Immature natural killer cell (primary cell): Measurements from ENCODE around the gene ADAM12. TPM values are rescaled to one million over a fixed set of nuclear protein-coding genes. Genes with fewer than 3 reads are reported as not detected.

Experiments
- DNase-seq, 3 donors: peaks; one replicate each; pipeline ENCODE4 v3.0.0; 2022; ENCODE audit warnings: mixed read lengths in 1 of 3
- H3K27ac Mint-ChIP-seq, 6 donors: one replicate each; pipeline ENCODE4 v1.8.0; 2020; ENCODE audit warnings: mixed read lengths in 6 of 6, mild to moderate bottlenecking in 5 of 6, inconsistent platforms in 4 of 6, moderate library complexity in 3 of 6
- H3K27me3 Mint-ChIP-seq, 3 donors: one replicate each; pipeline ENCODE4 v1.8.0; 2020 to 2021; ENCODE audit warnings: low read depth in 3 of 3, mild to moderate bottlenecking in 3 of 3, mixed read lengths in 3 of 3, moderate library complexity in 3 of 3, inconsistent platforms in 1 of 3
- H3K36me3 Mint-ChIP-seq, 3 donors: one replicate each; pipeline ENCODE4 v1.8.0; 2020; ENCODE audit warnings: mixed read lengths in 3 of 3, inconsistent platforms in 2 of 3, mild to moderate bottlenecking in 2 of 3
- H3K4me1 Mint-ChIP-seq, 2 donors: one replicate each; pipeline ENCODE4 v1.8.0; 2020; ENCODE audit warnings: inconsistent platforms in 2 of 2, mild to moderate bottlenecking in 2 of 2, mixed read lengths in 2 of 2, moderate library complexity in 1 of 2
- H3K4me3 Mint-ChIP-seq, 5 donors: one replicate each; pipeline ENCODE4 v1.8.0; 2020; ENCODE audit warnings: mild to moderate bottlenecking in 5 of 5, mixed read lengths in 5 of 5, inconsistent platforms in 3 of 5, moderate library complexity in 3 of 5
- H3K9me3 Mint-ChIP-seq, 6 donors: one replicate each; pipeline ENCODE4 v1.8.0; 2020; ENCODE audit warnings: mild to moderate bottlenecking in 6 of 6, mixed read lengths in 6 of 6, inconsistent platforms in 4 of 6, moderate library complexity in 3 of 6
- polyA plus RNA-seq, 3 donors: library from polyadenylated mRNA; unstranded; fragments of 300-500 nt; fragmentation: Illumina TruSeq; gene quantifications; one replicate each; pipeline ENCODE4 v1.2.3, GENCODE V29; 2021

ADAM12 gene
- polyA plus RNA-seq, 3 donors from 2014 or later, result 0.07 to 0.11 TPM; not detected in 1

DNA sequence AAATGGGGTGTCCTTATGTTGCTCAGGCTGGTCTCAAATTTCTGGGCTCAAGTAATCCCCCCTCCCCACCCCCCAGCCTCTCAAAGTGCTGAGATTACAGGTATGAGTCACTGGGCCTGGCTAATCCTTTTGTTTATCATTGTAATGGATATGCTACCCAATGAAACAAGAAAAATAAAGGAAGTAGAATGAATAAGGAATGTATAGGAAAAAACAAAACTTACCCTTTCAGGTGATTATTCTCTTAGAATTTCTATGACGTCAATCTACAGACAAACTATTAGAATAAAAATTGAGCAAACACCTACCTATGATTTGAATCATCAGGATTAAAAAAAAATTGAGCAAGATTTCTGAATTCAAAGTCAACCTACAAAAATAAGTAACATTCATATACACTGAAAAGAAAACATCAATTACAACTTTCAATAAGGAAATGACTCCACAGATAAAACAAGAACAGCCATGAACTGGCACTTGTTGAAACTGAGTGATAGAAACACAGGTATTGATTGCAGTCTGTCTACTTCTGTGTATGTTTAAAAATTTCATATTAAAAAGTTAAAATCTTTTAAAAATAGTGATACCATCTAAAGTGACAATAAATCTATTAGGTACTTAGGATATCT, 12.2 kb downstream of the ADAM12 start:
- Mint-ChIP-seq H3K36me3 (no peaks in the 10 kb centered on the region), H3K27me3 (peaks cover 0 to 9% (median 2%) of the 10 kb centered on the region in 3 donors), H3K4me1 (no peaks in the 10 kb centered on the region), H3K9me3 (peaks cover 0 to 7% (median 0%) of the 10 kb centered on the region in 6 donors), H3K4me3 (no peak overlapping the region), H3K27ac (no peak overlapping the region)
- no peak for DNase-seq

DNA sequence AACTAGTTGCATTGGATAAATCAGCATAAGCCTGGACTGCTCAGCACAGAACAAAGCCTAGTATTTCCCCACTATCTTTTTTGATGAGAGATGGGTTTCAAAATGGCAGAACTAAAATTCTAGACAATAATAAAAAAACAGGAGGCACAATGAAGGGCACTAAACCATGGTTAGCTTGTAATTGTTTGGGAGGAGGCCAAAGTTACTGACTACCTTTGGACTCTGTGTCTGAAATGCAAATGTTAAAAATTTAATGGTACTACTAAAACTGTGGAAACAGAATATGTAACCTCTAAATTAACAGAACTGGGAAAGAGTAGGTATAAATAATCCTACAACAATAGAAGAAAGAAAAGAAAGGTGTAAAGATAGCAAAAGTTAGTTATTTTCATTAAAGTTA, 13.0 kb downstream of the ADAM12 start:
- H3K36me3 Mint-ChIP-seq, result no peaks in the 10 kb centered on the region
- H3K9me3 Mint-ChIP-seq, result peaks cover 0 to 7% (median 0%) of the 10 kb centered on the region in 6 donors
- no peak overlapping the region for H3K27ac Mint-ChIP-seq
- H3K4me1 Mint-ChIP-seq, result no peaks in the 10 kb centered on the region
- DNase-seq, result no peak
- no peak overlapping the region for H3K4me3 Mint-ChIP-seq
- peaks cover 0 to 7% (median 2%) of the 10 kb centered on the region in 3 donors for H3K27me3 Mint-ChIP-seq

DNA sequence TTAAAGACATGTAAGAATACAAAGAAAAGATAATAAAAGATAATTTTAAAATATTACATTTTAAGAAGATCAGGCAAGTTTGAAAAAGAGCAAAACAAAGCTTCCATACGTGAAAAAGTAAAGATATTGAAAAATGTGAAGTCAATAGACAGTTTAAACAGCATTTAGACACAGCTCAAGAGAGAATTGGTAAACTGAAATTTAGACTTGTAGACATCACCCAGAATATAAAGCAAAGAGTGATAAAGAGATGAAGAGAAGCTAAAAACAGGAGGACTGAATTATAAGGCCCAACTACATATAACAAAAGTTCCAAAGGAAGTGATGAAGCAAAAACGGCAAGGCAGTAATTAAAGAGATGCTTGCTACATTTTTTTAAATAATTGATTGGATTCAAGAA, 13.8 kb downstream of the ADAM12 start:
- Mint-ChIP-seq H3K9me3 (peaks cover 0 to 7% (median 0%) of the 10 kb centered on the region in 6 donors), H3K36me3 (no peaks in the 10 kb centered on the region), H3K27me3 (peaks cover 2 to 7% (median 2%) of the 10 kb centered on the region in 3 donors), H3K4me1 (no peaks in the 10 kb centered on the region), H3K27ac (no peak overlapping the region), H3K4me3 (no peak overlapping the region)
- no peak for DNase-seq

DNA sequence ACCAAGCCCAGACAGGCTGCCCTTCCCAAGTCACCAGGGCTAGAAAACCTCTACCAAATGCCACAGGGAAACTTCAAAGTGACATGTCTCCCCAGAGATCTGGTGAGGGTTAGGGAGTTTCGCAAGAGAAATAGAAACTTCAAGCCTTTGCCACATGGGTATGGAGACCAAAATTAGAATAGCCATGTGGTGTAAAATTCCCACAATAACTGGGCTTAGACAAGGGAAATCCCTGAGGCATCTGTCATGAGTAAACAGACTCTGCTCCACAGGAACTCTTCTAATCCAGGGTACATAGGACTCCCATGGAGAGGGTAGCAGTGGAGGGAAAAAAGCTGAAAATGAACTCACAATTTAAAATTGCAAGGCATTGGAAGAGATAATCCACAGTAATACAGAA, 14.3 kb downstream of the ADAM12 start:
- Mint-ChIP-seq H3K4me1 (no peaks in the 10 kb centered on the region), H3K27ac (no peak overlapping the region), H3K9me3 (peaks cover 0 to 7% (median 0%) of the 10 kb centered on the region in 6 donors), H3K4me3 (no peak overlapping the region), H3K27me3 (peaks cover 2 to 7% (median 4%) of the 10 kb centered on the region in 3 donors), H3K36me3 (no peaks in the 10 kb centered on the region)
- DNase-seq, result no peak

DNA sequence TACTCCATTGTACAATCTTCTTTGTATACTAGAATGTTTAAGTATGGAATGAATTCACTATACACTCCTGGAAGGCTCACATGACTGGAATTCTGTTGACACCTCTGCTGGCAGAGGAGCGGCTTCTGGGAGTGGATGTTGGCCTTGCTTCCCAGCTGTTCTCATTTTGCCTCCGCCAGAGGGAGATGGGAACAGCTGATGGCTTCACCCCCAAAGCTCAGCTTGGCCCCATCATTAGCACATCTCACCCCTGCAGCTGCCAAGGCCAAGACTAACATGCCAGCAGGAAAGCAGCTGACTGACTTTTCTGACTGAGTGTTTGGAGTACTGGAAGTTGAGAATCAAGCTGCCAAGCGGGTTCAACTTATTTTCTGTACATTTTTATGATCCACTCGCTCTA, 15.1 kb downstream of the ADAM12 start:
- Mint-ChIP-seq H3K36me3 (no peaks in the 10 kb centered on the region), H3K27ac (no peak overlapping the region), H3K9me3 (peaks cover 0 to 7% (median 0%) of the 10 kb centered on the region in 6 donors), H3K4me3 (no peak overlapping the region), H3K27me3 (peaks cover 2 to 7% (median 7%) of the 10 kb centered on the region in 3 donors), H3K4me1 (no peaks in the 10 kb centered on the region)
- DNase-seq, result no peak

DNA sequence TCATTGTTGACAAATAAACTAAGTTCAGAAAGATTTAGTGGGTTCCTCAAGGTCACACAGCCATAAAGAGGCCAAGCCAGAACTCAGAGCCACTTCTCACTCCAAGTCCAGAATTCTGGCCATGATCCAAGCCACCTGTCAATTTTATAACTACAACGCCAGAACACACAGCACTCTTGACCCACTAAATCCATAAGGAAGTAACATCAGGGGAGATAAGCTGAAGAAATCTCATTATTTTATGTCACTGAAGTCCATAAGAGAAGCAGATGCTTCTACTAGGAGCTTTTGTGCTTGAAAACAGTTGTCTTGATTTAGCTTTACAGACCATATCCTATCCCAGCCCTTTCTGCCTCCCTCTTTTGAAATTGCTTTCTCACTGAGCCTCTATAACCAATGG, 15.9 kb downstream of the ADAM12 start:
- Mint-ChIP-seq H3K36me3 (no peaks in the 10 kb centered on the region), H3K4me1 (no peaks in the 10 kb centered on the region), H3K27ac (no peak overlapping the region), H3K9me3 (peaks cover 0 to 7% (median 0%) of the 10 kb centered on the region in 6 donors), H3K4me3 (no peak overlapping the region), H3K27me3 (peaks cover 2 to 7% (median 7%) of the 10 kb centered on the region in 3 donors)
- DNase-seq, result no peak

DNA sequence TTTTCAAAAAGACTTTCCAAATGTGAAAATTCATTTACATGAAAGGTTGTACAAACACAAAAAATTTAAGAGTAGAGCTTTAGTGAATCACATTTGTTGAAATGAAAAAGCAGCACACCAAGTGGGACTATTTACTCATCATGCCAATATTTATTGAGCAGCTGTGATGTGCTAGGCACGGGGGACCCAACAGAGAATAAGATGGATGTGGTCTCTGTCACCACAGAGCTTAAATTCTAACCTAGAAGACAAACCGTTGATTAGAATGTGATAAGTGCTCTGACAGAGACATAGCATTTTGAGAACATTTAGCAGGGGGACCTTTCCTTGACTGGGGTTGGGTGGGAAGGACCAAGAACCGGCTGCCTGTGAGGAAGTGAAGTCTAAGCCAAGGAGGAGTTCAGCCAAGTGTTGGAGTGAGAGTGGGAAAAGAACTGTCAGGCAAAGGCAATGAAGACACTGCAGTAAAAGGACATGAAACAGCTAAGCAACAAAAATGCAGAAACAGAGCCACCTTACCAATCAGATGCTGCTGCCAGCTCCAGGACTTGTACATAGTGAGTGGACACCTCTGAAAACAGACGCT, 19.1 kb downstream of the ADAM12 start:
- Mint-ChIP-seq H3K4me1 (no peaks in the 10 kb centered on the region), H3K27me3 (peaks cover 0 to 9% (median 6%) of the 10 kb centered on the region in 3 donors), H3K36me3 (no peaks in the 10 kb centered on the region), H3K27ac (no peak overlapping the region), H3K9me3 (peaks cover 0 to 2% (median 0%) of the 10 kb centered on the region in 6 donors), H3K4me3 (no peak overlapping the region)
- no peak for DNase-seq

DNA sequence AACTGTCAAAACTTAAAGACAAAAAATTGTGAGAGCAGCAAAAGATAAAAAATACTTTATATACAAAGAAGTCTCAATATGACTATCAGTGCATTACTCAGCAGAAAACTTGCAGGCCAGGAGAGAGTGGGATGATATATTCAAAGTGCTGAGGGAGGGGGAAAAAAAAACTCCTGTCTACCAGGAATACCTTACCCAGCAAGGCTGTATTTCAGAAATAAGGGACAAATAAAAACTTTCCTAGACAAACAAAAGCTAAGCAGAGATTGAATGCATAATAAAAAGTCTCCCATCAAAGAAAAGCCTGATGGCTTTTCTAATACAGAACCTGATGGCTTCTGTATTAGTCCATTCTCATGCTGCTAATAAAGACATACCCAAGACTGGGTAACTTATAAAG, 31.1 kb downstream of the ADAM12 start:
- H3K27me3 Mint-ChIP-seq, result peaks cover 3 to 15% (median 6%) of the 10 kb centered on the region in 3 donors
- H3K36me3 Mint-ChIP-seq, result peaks cover 4 to 20% (median 7%) of the 10 kb centered on the region in 3 donors
- no peaks in the 10 kb centered on the region for H3K4me1 Mint-ChIP-seq
- H3K27ac Mint-ChIP-seq, result no peak overlapping the region
- H3K4me3 Mint-ChIP-seq, result no peak overlapping the region
- DNase-seq, result no peak
- peaks cover 5 to 49% (median 29%) of the 10 kb centered on the region in 6 donors for H3K9me3 Mint-ChIP-seq

DNA sequence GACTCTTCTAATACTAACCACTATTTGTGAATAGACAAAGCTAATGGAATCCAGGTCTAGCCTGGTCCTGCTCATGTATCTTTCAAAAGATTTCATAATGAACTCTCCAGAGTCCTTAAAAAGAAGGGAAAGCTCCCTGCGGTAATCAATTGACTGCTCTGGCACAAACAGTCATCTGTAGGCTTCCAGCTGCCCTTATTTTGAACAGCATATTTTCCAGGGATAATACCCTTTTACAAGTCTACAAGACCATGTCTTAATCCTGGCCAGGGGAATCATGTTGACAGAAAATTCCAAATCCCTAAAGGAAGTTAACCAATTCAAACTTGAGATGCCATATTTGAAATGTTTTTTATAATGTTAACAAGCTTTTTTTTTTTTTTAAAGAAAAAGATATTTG, 34.6 kb downstream of the ADAM12 start:
- Mint-ChIP-seq H3K27me3 (peaks cover 0 to 13% (median 0%) of the 10 kb centered on the region in 3 donors), H3K27ac (no peak overlapping the region), H3K4me3 (no peak overlapping the region), H3K4me1 (no peaks in the 10 kb centered on the region), H3K36me3 (peaks cover 0 to 12% (median 7%) of the 10 kb centered on the region in 3 donors), H3K9me3 (peaks cover 5 to 30% (median 24%) of the 10 kb centered on the region in 6 donors)
- DNase-seq, result no peak

DNA sequence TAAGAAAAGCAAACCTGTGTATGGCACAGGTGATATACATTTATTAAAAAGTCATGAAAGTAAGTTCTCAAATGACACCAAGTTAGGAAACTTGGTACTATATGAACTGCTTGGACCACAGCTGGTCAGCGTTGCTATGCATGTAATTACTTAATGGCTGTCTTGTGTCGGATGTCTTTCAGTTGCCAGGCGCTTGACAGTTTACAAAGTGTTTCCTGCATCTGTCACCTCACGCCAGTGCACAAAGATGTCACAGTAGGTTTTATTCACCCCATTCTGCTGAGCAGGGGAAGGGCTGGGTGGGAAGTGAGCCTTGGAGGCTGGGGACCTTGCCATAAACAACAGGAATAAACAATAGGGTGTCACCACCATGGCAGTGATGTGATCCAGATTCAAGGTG, 35.8 kb downstream of the ADAM12 start:
- Mint-ChIP-seq H3K4me1 (no peaks in the 10 kb centered on the region), H3K9me3 (peaks cover 5 to 21% (median 16%) of the 10 kb centered on the region in 6 donors), H3K27me3 (peaks cover 0 to 8% (median 3%) of the 10 kb centered on the region in 3 donors), H3K4me3 (no peak overlapping the region), H3K36me3 (peaks cover 0 to 11% (median 7%) of the 10 kb centered on the region in 3 donors), H3K27ac (no peak overlapping the region)
- DNase-seq, result no peak

DNA sequence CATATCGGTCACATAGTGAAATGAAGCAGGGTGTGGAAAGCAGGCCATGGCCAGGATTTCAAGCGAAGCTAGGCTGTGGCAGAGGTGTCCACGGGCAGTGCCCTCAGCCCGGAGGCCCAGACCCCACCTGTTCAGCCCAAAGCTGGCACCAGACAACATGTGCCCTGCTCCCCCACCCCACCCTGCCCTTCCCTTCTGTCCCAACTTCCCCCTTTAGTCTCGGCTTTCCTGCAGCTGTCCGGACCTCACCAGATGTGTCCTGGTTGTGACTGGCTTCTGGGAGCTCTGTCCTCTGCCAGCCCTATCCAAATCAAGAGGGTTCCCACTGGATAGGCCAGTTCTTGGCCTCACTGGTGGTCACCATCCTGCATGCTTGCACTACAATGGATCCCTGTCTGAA, 37.3 kb downstream of the ADAM12 start:
- peaks cover 0 to 6% (median 4%) of the 10 kb centered on the region in 6 donors for H3K9me3 Mint-ChIP-seq
- peaks cover 3 to 8% (median 5%) of the 10 kb centered on the region in 3 donors for H3K27me3 Mint-ChIP-seq
- no peak for DNase-seq
- H3K36me3 Mint-ChIP-seq, result peaks cover 0 to 3% (median 0%) of the 10 kb centered on the region in 3 donors
- H3K27ac Mint-ChIP-seq, result no peak overlapping the region
- H3K4me1 Mint-ChIP-seq, result no peaks in the 10 kb centered on the region
- no peak overlapping the region for H3K4me3 Mint-ChIP-seq

DNA sequence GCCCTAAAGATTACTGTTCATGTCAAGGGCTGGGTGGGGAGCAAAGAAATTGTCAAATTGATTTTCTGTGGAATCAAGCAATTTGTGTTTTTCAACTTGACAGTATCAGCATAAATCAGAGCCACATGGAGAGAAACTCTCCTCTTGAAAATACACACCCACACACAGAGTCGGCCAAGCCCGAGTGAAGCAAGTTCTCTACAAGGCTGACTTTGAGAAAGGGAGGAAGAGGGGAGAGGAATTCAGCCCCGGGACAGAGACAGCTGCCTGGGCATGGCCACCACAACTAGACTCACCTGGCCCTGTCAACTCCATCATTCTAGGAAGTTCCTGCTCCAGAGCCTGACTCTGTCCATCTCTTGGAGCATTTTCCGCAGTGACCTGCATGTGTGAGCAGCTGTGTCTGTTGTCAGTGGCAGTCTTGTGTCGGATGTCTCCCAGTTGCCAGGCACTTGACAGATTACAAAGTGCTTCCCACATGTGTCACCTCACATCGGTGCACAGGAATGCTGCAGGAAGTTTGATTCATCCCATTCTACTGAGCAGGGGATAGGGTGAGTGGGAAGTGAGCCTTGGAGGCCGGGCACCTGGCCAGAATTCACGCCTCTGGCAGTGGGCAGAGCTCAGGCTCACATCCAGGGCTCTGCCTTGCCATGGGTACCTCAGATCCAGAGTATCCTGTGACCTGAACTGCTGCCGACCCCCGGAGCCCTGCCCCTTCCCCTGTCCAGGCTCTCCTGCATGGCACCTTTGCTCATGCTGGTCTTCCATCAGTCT, 37.9 kb downstream of the ADAM12 start:
- H3K9me3 Mint-ChIP-seq, result peaks cover 0 to 5% (median 3%) of the 10 kb centered on the region in 6 donors
- no peak for DNase-seq
- H3K27ac Mint-ChIP-seq, result no peak overlapping the region
- no peaks in the 10 kb centered on the region for H3K4me1 Mint-ChIP-seq
- H3K27me3 Mint-ChIP-seq, result peaks cover 3 to 10% (median 6%) of the 10 kb centered on the region in 3 donors
- H3K36me3 Mint-ChIP-seq, result peaks cover 0 to 3% (median 0%) of the 10 kb centered on the region in 3 donors
- H3K4me3 Mint-ChIP-seq, result no peak overlapping the region

DNA sequence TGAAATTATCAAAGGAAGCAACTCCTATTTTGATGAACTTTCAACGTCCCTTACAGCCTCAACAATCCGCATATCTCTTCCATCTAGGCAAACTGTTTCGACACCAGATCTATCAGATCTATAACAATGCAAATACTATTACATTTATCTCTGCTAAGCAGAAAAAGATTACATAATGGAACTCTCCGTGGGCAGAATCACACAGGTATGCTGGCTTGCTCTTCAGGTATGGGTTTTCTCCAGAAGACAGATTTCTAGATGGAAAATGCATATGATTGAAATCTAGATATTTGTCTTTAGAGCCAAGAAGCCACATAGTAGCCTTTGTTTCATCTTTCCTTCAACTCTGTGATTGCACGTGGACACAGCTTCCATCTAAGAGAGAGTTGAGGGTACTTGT, 38.6 kb downstream of the ADAM12 start:
- no peak for DNase-seq
- Mint-ChIP-seq H3K9me3 (peaks cover 0 to 4% (median 0%) of the 10 kb centered on the region in 6 donors), H3K4me1 (no peaks in the 10 kb centered on the region), H3K4me3 (no peak overlapping the region), H3K27me3 (peaks cover 3 to 7% (median 6%) of the 10 kb centered on the region in 3 donors), H3K27ac (no peak overlapping the region), H3K36me3 (peaks cover 0 to 3% (median 0%) of the 10 kb centered on the region in 3 donors)

DNA sequence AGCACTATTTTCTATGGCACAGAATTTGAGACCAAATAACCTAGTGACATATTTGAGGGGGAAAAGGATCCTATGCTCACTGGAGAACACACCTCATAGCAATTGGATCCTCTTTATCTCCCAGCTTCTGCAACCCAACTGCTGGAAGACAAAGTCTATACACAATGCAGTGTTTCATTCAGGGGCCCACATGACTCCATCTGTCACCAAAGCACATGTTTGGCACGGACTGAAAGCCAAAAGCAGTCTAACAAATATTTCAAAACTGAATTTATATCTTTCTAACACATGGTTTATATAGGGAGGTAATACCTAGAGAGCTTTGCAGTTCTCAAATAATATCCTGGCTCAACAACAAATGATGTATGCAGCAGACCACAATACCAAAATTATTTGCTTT, 39.2 kb downstream of the ADAM12 start:
- H3K9me3 Mint-ChIP-seq, result peaks cover 0 to 4% (median 0%) of the 10 kb centered on the region in 6 donors
- no peak for DNase-seq
- no peaks in the 10 kb centered on the region for H3K4me1 Mint-ChIP-seq
- peaks cover 3 to 9% (median 6%) of the 10 kb centered on the region in 3 donors for H3K27me3 Mint-ChIP-seq
- H3K27ac Mint-ChIP-seq, result no peak overlapping the region
- no peak overlapping the region for H3K4me3 Mint-ChIP-seq
- peaks cover 0 to 2% (median 0%) of the 10 kb centered on the region in 3 donors for H3K36me3 Mint-ChIP-seq
